HEK293 (cell line): ENCODE measurements around the gene DCST2.

Experiments used
- CTCF ChIA-PET: fragments of 350-600 bp; formaldehyde crosslinking; extraction: SDS; loops from one replicate; lab custom pipeline; 2021; ENCODE audit warnings: antibody characterized with exemption; lab: Yijun Ruan, JAX
- POLR2A ChIA-PET: fragments of 300-600 bp; formaldehyde crosslinking; extraction: SDS; loops from one replicate; lab custom pipeline; 2020; ENCODE audit warnings: antibody characterized with exemption, inconsistent platforms; lab: Yijun Ruan, JAX
- H3K27ac ChIP-seq: fragments of 200-500 bp; sonication (Bioruptor generic); 2 replicates; pipeline ENCODE4 v1.5.1; 2014; ENCODE audit warnings: low read depth, low read length, control low read depth, inconsistent platforms; ENCODE audit errors: extremely low read depth
- H3K36me3 ChIP-seq, 2 experiments: fragments of 200-500 bp in 1 of 2; sonication (Bioruptor generic) in 1 of 2; 1 replicate in 1 of 2; 2 replicates in 1 of 2; pipeline ENCODE4 v1.5.1; 2014 to 2017; ENCODE audit warnings: inconsistent platforms in 2 of 2, low read length in 2 of 2; ENCODE audit not compliant: control insufficient read depth in 2 of 2, insufficient read depth in 1 of 2
- H3K4me1 ChIP-seq: fragments of 200-500 bp; sonication (Bioruptor generic); 2 replicates; pipeline ENCODE4 v1.5.1; 2014; ENCODE audit warnings: mild to moderate bottlenecking, low read length, inconsistent platforms; ENCODE audit not compliant: control insufficient read depth, insufficient read depth
- H3K4me3 ChIP-seq: 2 replicates; pipeline ENCODE4 v1.5.1; 2011; ENCODE audit warnings: low read depth, mild to moderate bottlenecking, control low read depth, low read length, moderate library complexity
- H3K9me3 ChIP-seq: fragments of 200-500 bp; sonication (Bioruptor generic); 2 replicates; pipeline ENCODE4 v1.5.1; 2014; ENCODE audit warnings: low read depth, low read length, inconsistent platforms; ENCODE audit not compliant: control insufficient read depth, insufficient read depth
- EGR2 ChIP-seq: fragments of 450-650 bp; formaldehyde crosslinking; IDR thresholded peaks from 2 replicates; pipeline ENCODE4 v1.5.1; 2016; ENCODE audit warnings: low read depth, missing biosample characterization, missing genetic modification characterization
- GLI4 ChIP-seq: fragments of 450-650 bp; formaldehyde crosslinking; IDR thresholded peaks from 2 replicates; pipeline ENCODE4 v1.5.1; 2016; ENCODE audit warnings: missing biosample characterization, missing genetic modification characterization
- GLIS2 ChIP-seq: fragments of 450-650 bp; formaldehyde crosslinking; IDR thresholded peaks from 2 replicates; pipeline ENCODE4 v1.5.1; 2016; ENCODE audit warnings: missing biosample characterization, missing genetic modification characterization
- KLF1 ChIP-seq: fragments of 450-650 bp; formaldehyde crosslinking; IDR thresholded peaks from 2 replicates; pipeline ENCODE4 v1.5.1; 2016; ENCODE audit warnings: missing biosample characterization, missing genetic modification characterization
- PBX3 ChIP-seq: sonication (generic); formaldehyde crosslinking; IDR thresholded peaks from 2 replicates; pipeline ENCODE4 v1.8.1; 2022; ENCODE audit warnings: mild to moderate bottlenecking, moderate library complexity, missing genetic modification reagents
- YY2 ChIP-seq: fragments of 450-650 bp; formaldehyde crosslinking; IDR thresholded peaks from 2 replicates; pipeline ENCODE4 v1.5.1; 2016; ENCODE audit warnings: missing biosample characterization, missing genetic modification characterization
- ZBTB8A ChIP-seq: fragments of 450-650 bp; formaldehyde crosslinking; IDR thresholded peaks from 2 replicates; pipeline ENCODE4 v1.5.1; 2016; ENCODE audit warnings: missing biosample characterization, missing genetic modification characterization
- ZEB2 ChIP-seq: fragments of 450-650 bp; formaldehyde crosslinking; IDR thresholded peaks from 2 replicates; pipeline ENCODE4 v1.5.1; 2016; ENCODE audit warnings: missing biosample characterization, missing genetic modification characterization
- ZNF114 ChIP-seq: fragments of 450-650 bp; formaldehyde crosslinking; IDR thresholded peaks from 2 replicates; pipeline ENCODE4 v1.5.0; 2017; ENCODE audit warnings: missing biosample characterization, missing genetic modification characterization
- ZNF16 ChIP-seq: fragments of 450-650 bp; formaldehyde crosslinking; IDR thresholded peaks from 2 replicates; pipeline ENCODE4 v1.5.1; 2016; ENCODE audit warnings: low read depth, missing biosample characterization, missing genetic modification characterization
- ZNF19 ChIP-seq: fragments of 450-650 bp; formaldehyde crosslinking; IDR thresholded peaks from 2 replicates; pipeline ENCODE4; 2016; ENCODE audit warnings: missing biosample characterization, missing genetic modification characterization, low read depth
- ZNF239 ChIP-seq: fragments of 450-650 bp; formaldehyde crosslinking; IDR thresholded peaks from 2 replicates; pipeline ENCODE4 v1.5.1; 2016; ENCODE audit warnings: missing biosample characterization, missing genetic modification characterization
- ZNF362 ChIP-seq: fragments of 450-650 bp; formaldehyde crosslinking; IDR thresholded peaks from 2 replicates; pipeline ENCODE4 v1.5.1; 2016; ENCODE audit warnings: missing biosample characterization, missing genetic modification characterization
- ZNF391 ChIP-seq: fragments of 450-650 bp; formaldehyde crosslinking; IDR thresholded peaks from 2 replicates; pipeline ENCODE4 v1.5.1; 2016; ENCODE audit warnings: low read depth, missing biosample characterization, missing genetic modification characterization, borderline replicate concordance
- ZNF514 ChIP-seq: fragments of 450-650 bp; formaldehyde crosslinking; IDR thresholded peaks from 2 replicates; pipeline ENCODE4 v1.5.1; 2016; ENCODE audit warnings: missing biosample characterization, missing genetic modification characterization
- ZNF549 ChIP-seq: fragments of 450-650 bp; IDR thresholded peaks from 2 replicates; pipeline ENCODE4 v1.5.1; 2018; ENCODE audit warnings: missing biosample characterization, missing genetic modification characterization, mild to moderate bottlenecking, inconsistent platforms, moderate library complexity
- ZNF664 ChIP-seq: fragments of 450-650 bp; formaldehyde crosslinking; IDR thresholded peaks from 2 replicates; pipeline ENCODE4 v1.5.1; 2016; ENCODE audit warnings: missing biosample characterization, missing genetic modification characterization
- ZNF777 ChIP-seq: fragments of 450-650 bp; formaldehyde crosslinking; IDR thresholded peaks from 2 replicates; pipeline ENCODE4 v1.5.1; 2017; ENCODE audit warnings: missing biosample characterization, missing genetic modification characterization, borderline replicate concordance
- ZNF792 ChIP-seq: fragments of 450-650 bp; formaldehyde crosslinking; IDR thresholded peaks from 2 replicates; pipeline ENCODE4 v1.5.1; 2016; ENCODE audit warnings: missing biosample characterization, missing genetic modification characterization
- TF ChIP-seq, protein P1 (sequence below): fragments of 450-650 bp; formaldehyde crosslinking; IDR thresholded peaks from 2 replicates; pipeline ENCODE4 v1.5.0; 2017; ENCODE audit warnings: missing biosample characterization, missing genetic modification characterization, borderline replicate concordance
- TF ChIP-seq, protein P2 (sequence below): fragments of 450-650 bp; formaldehyde crosslinking; conservative IDR thresholded peaks from 2 replicates; pipeline ENCODE4 v1.5.1; 2016; ENCODE audit warnings: low read depth, missing biosample characterization, missing genetic modification characterization
- TF ChIP-seq, protein P3 (sequence below): fragments of 450-650 bp; formaldehyde crosslinking; IDR thresholded peaks from 2 replicates; pipeline ENCODE4 v1.5.1; 2016; ENCODE audit warnings: missing biosample characterization, missing genetic modification characterization
- TF ChIP-seq, protein P4 (sequence below): fragments of 450-650 bp; formaldehyde crosslinking; IDR thresholded peaks from 2 replicates; pipeline ENCODE4 v1.5.1; 2016; ENCODE audit warnings: missing biosample characterization, missing genetic modification characterization

The DCST2 gene

GRCh38 chr1:154972517-154973343 lies 60.9 kb downstream of the DCST2 start:
- Histone ChIP-seq H3K4me3 (peak overlapping the region; percentile 16), H3K27ac (peak overlapping the region; percentile 76), H3K36me3 (peaks cover 0 to 19% of the 10 kb centered on the region in 2 experiments; a peak in 2 of 3 replicates), H3K9me3 (no peaks in the 10 kb centered on the region), H3K4me1 (peaks cover 12% of the 10 kb centered on the region)
- CTCF ChIA-PET, result interaction anchor here (0.6 to 2.7 kb wide), 17 partner anchors 9 to 413 kb away, joined by 3 to 16 read pairs (median 4); partner anchors contain the start of genes FLAD1 and PYGO2
- POLR2A ChIA-PET, result interaction anchor here (0.6 to 6.0 kb wide), 17 partner anchors 8 to 103 kb away, joined by 3 to 69 read pairs (median 8); partner anchors contain the start of genes ADAM15, FLAD1, KCNN3 and LENEP
- TF ChIP-seq, protein P1, sequence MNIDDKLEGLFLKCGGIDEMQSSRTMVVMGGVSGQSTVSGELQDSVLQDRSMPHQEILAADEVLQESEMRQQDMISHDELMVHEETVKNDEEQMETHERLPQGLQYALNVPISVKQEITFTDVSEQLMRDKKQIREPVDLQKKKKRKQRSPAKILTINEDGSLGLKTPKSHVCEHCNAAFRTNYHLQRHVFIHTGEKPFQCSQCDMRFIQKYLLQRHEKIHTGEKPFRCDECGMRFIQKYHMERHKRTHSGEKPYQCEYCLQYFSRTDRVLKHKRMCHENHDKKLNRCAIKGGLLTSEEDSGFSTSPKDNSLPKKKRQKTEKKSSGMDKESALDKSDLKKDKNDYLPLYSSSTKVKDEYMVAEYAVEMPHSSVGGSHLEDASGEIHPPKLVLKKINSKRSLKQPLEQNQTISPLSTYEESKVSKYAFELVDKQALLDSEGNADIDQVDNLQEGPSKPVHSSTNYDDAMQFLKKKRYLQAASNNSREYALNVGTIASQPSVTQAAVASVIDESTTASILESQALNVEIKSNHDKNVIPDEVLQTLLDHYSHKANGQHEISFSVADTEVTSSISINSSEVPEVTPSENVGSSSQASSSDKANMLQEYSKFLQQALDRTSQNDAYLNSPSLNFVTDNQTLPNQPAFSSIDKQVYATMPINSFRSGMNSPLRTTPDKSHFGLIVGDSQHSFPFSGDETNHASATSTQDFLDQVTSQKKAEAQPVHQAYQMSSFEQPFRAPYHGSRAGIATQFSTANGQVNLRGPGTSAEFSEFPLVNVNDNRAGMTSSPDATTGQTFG (tag by site-specific recombination), result no peak
- TF ChIP-seq ZNF239 (tag by site-specific recombination), result no peak
- peak; percentile 39; the same call in 1 of the 2 replicates for TF ChIP-seq ZEB2 (tag by site-specific recombination)
- no peak for TF ChIP-seq ZNF549 (tag by site-specific recombination)
- TF ChIP-seq ZNF114 (tag by site-specific recombination), result no peak
- peak; percentile 53; the same call in 1 of the 2 replicates for TF ChIP-seq ZNF391 (tag by site-specific recombination)
- TF ChIP-seq ZNF19 (tag by site-specific recombination), result no peak
- TF ChIP-seq ZNF777 (tag by site-specific recombination), result no peak
- TF ChIP-seq, protein P2, sequence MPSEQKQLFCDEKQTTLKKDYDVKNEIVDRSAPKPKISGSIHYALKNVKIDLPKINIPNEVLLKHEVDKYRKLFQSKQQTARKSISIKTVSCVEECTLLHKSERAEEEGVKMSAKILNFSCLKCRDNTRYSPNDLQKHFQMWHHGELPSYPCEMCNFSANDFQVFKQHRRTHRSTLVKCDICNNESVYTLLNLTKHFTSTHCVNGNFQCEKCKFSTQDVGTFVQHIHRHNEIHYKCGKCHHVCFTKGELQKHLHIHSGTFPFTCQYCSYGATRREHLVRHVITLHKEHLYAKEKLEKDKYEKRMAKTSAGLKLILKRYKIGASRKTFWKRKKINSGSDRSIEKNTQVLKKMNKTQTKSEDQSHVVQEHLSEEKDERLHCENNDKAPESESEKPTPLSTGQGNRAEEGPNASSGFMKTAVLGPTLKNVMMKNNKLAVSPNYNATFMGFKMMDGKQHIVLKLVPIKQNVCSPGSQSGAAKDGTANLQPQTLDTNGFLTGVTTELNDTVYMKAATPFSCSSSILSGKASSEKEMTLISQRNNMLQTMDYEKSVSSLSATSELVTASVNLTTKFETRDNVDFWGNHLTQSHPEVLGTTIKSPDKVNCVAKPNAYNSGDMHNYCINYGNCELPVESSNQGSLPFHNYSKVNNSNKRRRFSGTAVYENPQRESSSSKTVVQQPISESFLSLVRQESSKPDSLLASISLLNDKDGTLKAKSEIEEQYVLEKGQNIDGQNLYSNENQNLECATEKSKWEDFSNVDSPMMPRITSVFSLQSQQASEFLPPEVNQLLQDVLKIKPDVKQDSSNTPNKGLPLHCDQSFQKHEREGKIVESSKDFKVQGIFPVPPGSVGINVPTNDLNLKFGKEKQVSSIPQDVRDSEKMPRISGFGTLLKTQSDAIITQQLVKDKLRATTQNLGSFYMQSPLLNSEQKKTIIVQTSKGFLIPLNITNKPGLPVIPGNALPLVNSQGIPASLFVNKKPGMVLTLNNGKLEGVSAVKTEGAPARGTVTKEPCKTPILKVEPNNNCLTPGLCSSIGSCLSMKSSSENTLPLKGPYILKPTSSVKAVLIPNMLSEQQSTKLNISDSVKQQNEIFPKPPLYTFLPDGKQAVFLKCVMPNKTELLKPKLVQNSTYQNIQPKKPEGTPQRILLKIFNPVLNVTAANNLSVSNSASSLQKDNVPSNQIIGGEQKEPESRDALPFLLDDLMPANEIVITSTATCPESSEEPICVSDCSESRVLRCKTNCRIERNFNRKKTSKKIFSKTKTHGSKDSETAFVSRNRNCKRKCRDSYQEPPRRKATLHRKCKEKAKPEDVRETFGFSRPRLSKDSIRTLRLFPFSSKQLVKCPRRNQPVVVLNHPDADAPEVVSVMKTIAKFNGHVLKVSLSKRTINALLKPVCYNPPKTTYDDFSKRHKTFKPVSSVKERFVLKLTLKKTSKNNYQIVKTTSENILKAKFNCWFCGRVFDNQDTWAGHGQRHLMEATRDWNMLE (tag by site-specific recombination), result peak; percentile 35; the same call in 1 of the 2 replicates
- TF ChIP-seq ZNF664 (tag by site-specific recombination), result no peak
- peak; percentile 38; the same call in 1 of the 2 replicates for TF ChIP-seq KLF1 (tag by site-specific recombination)
- no peak for TF ChIP-seq ZNF792 (tag by site-specific recombination)
- no peak for TF ChIP-seq ZNF16 (tag by site-specific recombination)
- peak; percentile 51; the same call in 1 of the 2 replicates for TF ChIP-seq GLIS2 (tag by site-specific recombination)
- TF ChIP-seq, protein P3, sequence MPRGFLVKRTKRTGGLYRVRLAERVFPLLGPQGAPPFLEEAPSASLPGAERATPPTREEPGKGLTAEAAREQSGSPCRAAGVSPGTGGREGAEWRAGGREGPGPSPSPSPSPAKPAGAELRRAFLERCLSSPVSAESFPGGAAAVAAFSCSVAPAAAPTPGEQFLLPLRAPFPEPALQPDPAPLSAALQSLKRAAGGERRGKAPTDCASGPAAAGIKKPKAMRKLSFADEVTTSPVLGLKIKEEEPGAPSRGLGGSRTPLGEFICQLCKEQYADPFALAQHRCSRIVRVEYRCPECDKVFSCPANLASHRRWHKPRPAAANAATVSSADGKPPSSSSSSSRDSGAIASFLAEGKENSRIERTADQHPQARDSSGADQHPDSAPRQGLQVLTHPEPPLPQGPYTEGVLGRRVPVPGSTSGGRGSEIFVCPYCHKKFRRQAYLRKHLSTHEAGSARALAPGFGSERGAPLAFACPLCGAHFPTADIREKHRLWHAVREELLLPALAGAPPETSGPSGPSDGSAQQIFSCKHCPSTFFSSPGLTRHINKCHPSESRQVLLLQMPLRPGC (tag by site-specific recombination), result peak; percentile 86
- peak; percentile 19; the same call in 1 of the 2 replicates for TF ChIP-seq ZBTB8A (tag by site-specific recombination)
- no peak for TF ChIP-seq YY2
- TF ChIP-seq, protein P4, sequence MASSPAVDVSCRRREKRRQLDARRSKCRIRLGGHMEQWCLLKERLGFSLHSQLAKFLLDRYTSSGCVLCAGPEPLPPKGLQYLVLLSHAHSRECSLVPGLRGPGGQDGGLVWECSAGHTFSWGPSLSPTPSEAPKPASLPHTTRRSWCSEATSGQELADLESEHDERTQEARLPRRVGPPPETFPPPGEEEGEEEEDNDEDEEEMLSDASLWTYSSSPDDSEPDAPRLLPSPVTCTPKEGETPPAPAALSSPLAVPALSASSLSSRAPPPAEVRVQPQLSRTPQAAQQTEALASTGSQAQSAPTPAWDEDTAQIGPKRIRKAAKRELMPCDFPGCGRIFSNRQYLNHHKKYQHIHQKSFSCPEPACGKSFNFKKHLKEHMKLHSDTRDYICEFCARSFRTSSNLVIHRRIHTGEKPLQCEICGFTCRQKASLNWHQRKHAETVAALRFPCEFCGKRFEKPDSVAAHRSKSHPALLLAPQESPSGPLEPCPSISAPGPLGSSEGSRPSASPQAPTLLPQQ (tag by site-specific recombination), result peak; percentile 79
- TF ChIP-seq ZNF514 (tag by site-specific recombination), result no peak
- no peak for TF ChIP-seq GLI4 (tag by site-specific recombination)
- peak; percentile 36; the same call in 1 of the 2 replicates for TF ChIP-seq EGR2
- no peak for TF ChIP-seq ZNF362
- TF ChIP-seq PBX3 (CRISPR knock-in tag), result no peak
